Liver (tissue), 9 donors: Measurements from ENCODE around the gene RFC4. TPM values are rescaled to one million over a fixed set of nuclear protein-coding genes. Genes with fewer than 3 reads are reported as not detected.

Experiments used
- DNase-seq: peaks from one replicate; pipeline ENCODE4 v3.0.0-alpha.2; 2017; ENCODE audit warnings: low spot score
- H3K27ac ChIP-seq, 2 donors: one replicate each; pipeline ENCODE4 v1.7.0; 2013; ENCODE audit warnings: inconsistent platforms in 2 of 2, low read length in 2 of 2, control low read depth in 1 of 2, low read depth in 1 of 2, mild to moderate bottlenecking in 1 of 2
- H3K27me3 ChIP-seq, 4 donors: one replicate each; pipeline versions ENCODE4 v1.6.1 to v1.7.0; 2013; ENCODE audit warnings: low read length in 3 of 4, inconsistent platforms in 1 of 4, mild to moderate bottlenecking in 1 of 4, moderate library complexity in 1 of 4; ENCODE audit not compliant: control insufficient read depth in 4 of 4, insufficient read depth in 4 of 4
- H3K36me3 ChIP-seq, 4 donors: one replicate each; pipeline versions ENCODE4 v1.6.1 to v1.7.0; 2013; ENCODE audit warnings: low read length in 3 of 4, mild to moderate bottlenecking in 3 of 4, low read depth in 1 of 4, moderate library complexity in 1 of 4; ENCODE audit not compliant: control insufficient read depth in 4 of 4, insufficient read depth in 3 of 4
- H3K4me1 ChIP-seq, 4 donors: one replicate each; pipeline versions ENCODE4 v1.6.1 to v1.7.0; 2013; ENCODE audit warnings: low read length in 3 of 4, mild to moderate bottlenecking in 3 of 4, moderate library complexity in 1 of 4; ENCODE audit not compliant: control insufficient read depth in 4 of 4, insufficient read depth in 4 of 4
- H3K4me3 ChIP-seq, 3 donors: one replicate each; pipeline versions ENCODE4 v1.6.1 to v1.7.0; 2013; ENCODE audit warnings: low read length in 3 of 3, control low read depth in 1 of 3, low read depth in 1 of 3, mild to moderate bottlenecking in 1 of 3
- H3K9ac ChIP-seq, 2 donors: one replicate each; pipeline ENCODE4 v1.7.0; 2013; ENCODE audit warnings: low read length in 2 of 2, mild to moderate bottlenecking in 2 of 2, moderate library complexity in 2 of 2, control low read depth in 1 of 2, low read depth in 1 of 2
- H3K9me3 ChIP-seq, 4 donors: one replicate each; pipeline versions ENCODE4 v1.6.1 to v1.7.0; 2013; ENCODE audit warnings: low read length in 3 of 4; ENCODE audit not compliant: control insufficient read depth in 4 of 4
- ATF3 ChIP-seq: IDR thresholded peaks from 2 replicates; pipeline ENCODE4 v1.6.1; 2016; ENCODE audit warnings: antibody characterized with exemption
- CTCF ChIP-seq: fragments of 150-350 bp; IDR thresholded peaks from 2 replicates; pipeline ENCODE4 v1.5.1; 2017; ENCODE audit warnings: improper control_type of control experiment, low read depth, low read length; ENCODE audit not compliant: missing input control
- EGR1 ChIP-seq, 2 donors: IDR thresholded peaks; 2 replicates each; pipeline ENCODE4 v1.6.1; 2016 to 2018; ENCODE audit warnings: antibody characterized with exemption in 2 of 2, low read depth in 2 of 2
- FOXA1 ChIP-seq: IDR thresholded peaks from 2 replicates; pipeline ENCODE4 v1.6.1; 2016; ENCODE audit warnings: antibody characterized with exemption
- FOXA2 ChIP-seq: IDR thresholded peaks from 2 replicates; pipeline ENCODE4 v1.6.1; 2016; ENCODE audit warnings: antibody characterized with exemption
- GABPA ChIP-seq, 2 donors: IDR thresholded peaks in 1 of 2; conservative IDR thresholded peaks in 1 of 2; 2 replicates each; pipeline ENCODE4 v1.6.1; 2016; ENCODE audit warnings: antibody characterized with exemption in 2 of 2, mild to moderate bottlenecking in 1 of 2, moderate library complexity in 1 of 2
- HNF4A ChIP-seq, 2 donors: conservative IDR thresholded peaks; 2 replicates each; pipeline ENCODE4 v1.6.1; 2016; ENCODE audit warnings: antibody characterized with exemption in 2 of 2, mild to moderate bottlenecking in 2 of 2
- HNF4G ChIP-seq: IDR thresholded peaks from 2 replicates; pipeline ENCODE4 v1.6.1; 2016; ENCODE audit warnings: antibody characterized with exemption
- JUND ChIP-seq, 2 donors: IDR thresholded peaks; 2 replicates each; pipeline ENCODE4 v1.6.1; 2016; ENCODE audit warnings: antibody characterized with exemption in 2 of 2
- MAX ChIP-seq: IDR thresholded peaks from 2 replicates; pipeline ENCODE4 v1.6.1; 2016; ENCODE audit warnings: antibody characterized with exemption
- NR2F2 ChIP-seq: IDR thresholded peaks from 2 replicates; pipeline ENCODE4 v1.6.1; 2016; ENCODE audit warnings: antibody characterized with exemption
- RAD21 ChIP-seq, 2 donors: IDR thresholded peaks; 2 replicates each; pipeline ENCODE4 v1.6.1; 2016; ENCODE audit warnings: antibody characterized with exemption in 2 of 2, mild to moderate bottlenecking in 2 of 2
- REST ChIP-seq: IDR thresholded peaks from 2 replicates; pipeline ENCODE4 v1.6.1; 2016; ENCODE audit warnings: antibody characterized with exemption, mild to moderate bottlenecking
- SP1 ChIP-seq: IDR thresholded peaks from 2 replicates; pipeline ENCODE4 v1.6.1; 2018; ENCODE audit warnings: antibody characterized with exemption, mild to moderate bottlenecking
- TAF1 ChIP-seq: conservative IDR thresholded peaks from 2 replicates; pipeline ENCODE4 v1.6.1; 2016; ENCODE audit warnings: antibody characterized with exemption, mild to moderate bottlenecking
- YY1 ChIP-seq: IDR thresholded peaks from 2 replicates; pipeline ENCODE4 v1.6.1; 2016; ENCODE audit warnings: antibody characterized with exemption, mild to moderate bottlenecking
- ZBTB33 ChIP-seq: IDR thresholded peaks from 2 replicates; pipeline ENCODE4 v1.6.1; 2016; ENCODE audit warnings: antibody characterized with exemption
- WGBS: extraction: QIAGEN DNeasy Blood & Tissue Kit; methylation state at CpG from one replicate; pipeline ENCODE4 v1.1.7; 2013; 5-methylcytosine and 5-hydroxymethylcytosine counted together
- polyA plus RNA-seq, 2 donors: library from polyadenylated mRNA; stranded (reverse) in 1 of 2; unstranded in 1 of 2; fragments of 200-250 nt in 1 of 2; fragments of >200 nt in 1 of 2; fragmentation: Nextera tagmentation in 1 of 2; extraction: Ambion mirVana in 1 of 2; gene quantifications; one replicate each; pipeline versions ENCODE4 v1.2.1 to v1.2.3, GENCODE V29; 2013 to 2015
- total RNA-seq, 2 donors: library from RNA; depleted of rRNA; stranded (reverse); fragments of >200 nt; gene quantifications; one replicate each; pipeline ENCODE4 v1.2.3, GENCODE V29; 2014
- donor health status: healthy.
- donor health status: healthy.
- donor health status: healthy.
- donor health status: healthy.
- donor health status: healthy.

Gene RFC4
- total and polyA plus RNA-seq, 4 donors, result 4.6 to 27.3 (median 6.3) TPM

- TF ChIP-seq SP1 (no peak), ZBTB33 (no peak), FOXA2 (no peak), NR2F2 (no peak), FOXA1 (no peak), MAX (no peak), TAF1 (no peak), HNF4G (no peak)
- DNase-seq, result no peak
- peaks cover 0 to 2% (median 0%) of the 10 kb centered on the region in 4 donors for H3K4me1 ChIP-seq
- H3K9me3 ChIP-seq, result no peaks in the 10 kb centered on the region
- H3K27ac ChIP-seq, result no peak overlapping the region
- no peak overlapping the region for H3K9ac ChIP-seq
- H3K36me3 ChIP-seq, result no peaks in the 10 kb centered on the region
- no peak overlapping the region for H3K4me3 ChIP-seq
- 83% methylated on average over 3 of the region's 3 CpGs for WGBS
- H3K27me3 ChIP-seq, result no peaks in the 10 kb centered on the region
Measured at GRCh38 chr3:186751480-186751879, 54.8 kb downstream of the RFC4 start.

GRCh38 chr3:186750316-186750715, 56.0 kb downstream of the RFC4 start:
- Histone ChIP-seq H3K27ac (no peak overlapping the region), H3K27me3 (no peaks in the 10 kb centered on the region), H3K4me1 (peaks cover 0 to 3% (median 3%) of the 10 kb centered on the region in 4 donors), H3K9me3 (no peaks in the 10 kb centered on the region), H3K4me3 (no peak overlapping the region), H3K9ac (no peak overlapping the region), H3K36me3 (no peaks in the 10 kb centered on the region)
- no peak for DNase-seq
- over 99% methylated on average over 2 of the region's 2 CpGs for WGBS
- TF ChIP-seq SP1 (no peak), REST (no peak), YY1 (no peak), GABPA (IDR thresholded peaks at IDR 0.05 in 1 of 2, conservative IDR thresholded peaks at IDR 0.05 in 1 of 2) (no peak), ATF3 (no peak), HNF4G (no peak), NR2F2 (no peak), FOXA2 (no peak), EGR1 (IDR thresholded peaks at IDR 0.05; ENCODE audit: low read depth in 2 of 2) (no peak), RAD21 (IDR thresholded peaks at IDR 0.05) (no peak), MAX (no peak), CTCF (no peak), TAF1 (no peak), HNF4A (conservative IDR thresholded peaks at IDR 0.05) (no peak), JUND (IDR thresholded peaks at IDR 0.05) (no peak)
